Measurements from ENCODE around the gene YIPF4.

The YIPF4 gene

GRCh38 chr2:32277674-32278477 is at the start of gene YIPF4:
YIPF4 (plus strand) TSS chr2:32277904; CDS start chr2:32278156, 252 bp downstream.
- TF ChIP-seq CTCF (IDR thresholded peaks at IDR 0.05; ENCODE audit: insufficient read depth, low read length, poor library complexity, severe bottlenecking), result no peak
- Histone ChIP-seq H3K27me3 (replicated peaks; ENCODE audit: control insufficient read depth, insufficient read depth, low read length) (no peaks in the 10 kb centered on the region), H3K4me3 (replicated peaks; ENCODE audit: low read depth, low read length) (peak within 1 kb of the TSS; percentile 82), H3K36me3 (ENCODE audit: control insufficient read depth, insufficient read depth, low read length) (no peaks in the 10 kb centered on the region; the same call in none of the 2 replicates)
- DNase-seq (ENCODE audit: extremely low read depth, insufficient read length), result peak; percentile 86

GRCh38 chr2:32228181-32228580 is 49.5 kb upstream of the YIPF4 start:
- DNase-seq (ENCODE audit: extremely low read depth, insufficient read length), result no peak
- Histone ChIP-seq H3K36me3 (ENCODE audit: control insufficient read depth, insufficient read depth, low read length) (peaks cover 2% of the 10 kb centered on the region), H3K4me3 (replicated peaks; ENCODE audit: low read depth, low read length) (no peak overlapping the region), H3K27me3 (replicated peaks; ENCODE audit: control insufficient read depth, insufficient read depth, low read length) (no peaks in the 10 kb centered on the region)
- TF ChIP-seq CTCF (IDR thresholded peaks at IDR 0.05; ENCODE audit: insufficient read depth, low read length, poor library complexity, severe bottlenecking), result no peak

GRCh38 chr2:32229635-32230034 is 48.1 kb upstream of the YIPF4 start:
- TF ChIP-seq CTCF (IDR thresholded peaks at IDR 0.05; ENCODE audit: insufficient read depth, low read length, poor library complexity, severe bottlenecking), result no peak
- Histone ChIP-seq H3K36me3 (ENCODE audit: control insufficient read depth, insufficient read depth, low read length) (peaks cover 2% of the 10 kb centered on the region), H3K27me3 (replicated peaks; ENCODE audit: control insufficient read depth, insufficient read depth, low read length) (no peaks in the 10 kb centered on the region), H3K4me3 (replicated peaks; ENCODE audit: low read depth, low read length) (no peak overlapping the region)
- DNase-seq (ENCODE audit: extremely low read depth, insufficient read length), result no peak

GRCh38 chr2:32231959-32232358 is 45.7 kb upstream of the YIPF4 start:
- Histone ChIP-seq H3K27me3 (replicated peaks; ENCODE audit: control insufficient read depth, insufficient read depth, low read length) (no peaks in the 10 kb centered on the region), H3K4me3 (replicated peaks; ENCODE audit: low read depth, low read length) (no peak overlapping the region), H3K36me3 (ENCODE audit: control insufficient read depth, insufficient read depth, low read length) (no peaks in the 10 kb centered on the region)
- DNase-seq (ENCODE audit: extremely low read depth, insufficient read length), result no peak
- no peak for TF ChIP-seq CTCF (IDR thresholded peaks at IDR 0.05; ENCODE audit: insufficient read depth, low read length, poor library complexity, severe bottlenecking)

- no peak for DNase-seq (ENCODE audit: extremely low read depth, insufficient read length)
- no peak overlapping the region for H3K4me3 ChIP-seq (replicated peaks; ENCODE audit: low read depth, low read length)
- H3K36me3 ChIP-seq (ENCODE audit: control insufficient read depth, insufficient read depth, low read length), result no peaks in the 10 kb centered on the region
- H3K27me3 ChIP-seq (replicated peaks; ENCODE audit: control insufficient read depth, insufficient read depth, low read length), result no peaks in the 10 kb centered on the region
- TF ChIP-seq CTCF (IDR thresholded peaks at IDR 0.05; ENCODE audit: insufficient read depth, low read length, poor library complexity, severe bottlenecking), result no peak
These were observed 42.4 kb upstream of the YIPF4 start for GRCh38 chr2:32235315-32235714.

All from GM06990 (cell line).